ENCODE data around the gene ACTR3.
A peak's percentile ranks its signal among the peaks of the same experiment; 100 is the strongest.

ACTR3 gene

GRCh38 chr2:114009205-114009944, 119.5 kb downstream of the ACTR3 start:
- H3K27ac ChIP-seq (ENCODE audit: insufficient read depth in 1 of 2, low read depth in 1 of 2, low read length in 2 of 2, poor library complexity in 1 of 2, severe bottlenecking in 2 of 2), result no peak overlapping the region
- POLR2A ChIA-PET, result interaction anchor here (0.6 kb wide), 1 partner anchor 298 kb away, joined by 9 read pairs; no protein-coding TSS in a partner anchor
- no peak overlapping the region for H3K4me3 ChIP-seq (ENCODE audit: control insufficient read depth in 1 of 7, extremely low read depth in 1 of 7, insufficient read depth in 4 of 7, low read depth in 2 of 7, low read length in 6 of 7)
- peaks cover 0 to 4% (median 2%) of the 10 kb centered on the region in 5 experiments for H3K27me3 ChIP-seq (replicated peaks in 2 of 5; ENCODE audit: control insufficient read depth in 4 of 5, insufficient read depth in 5 of 5, low read length in 4 of 5)
- H3K36me3 ChIP-seq (ENCODE audit: control insufficient read depth in 4 of 4, insufficient read depth in 4 of 4, low read length in 3 of 4), result no peaks in the 10 kb centered on the region
- no peaks in the 10 kb centered on the region for H3K9me3 ChIP-seq (ENCODE audit: control extremely low read depth in 1 of 5, control insufficient read depth in 4 of 5, insufficient read depth in 2 of 5, low read depth in 1 of 5, low read length in 4 of 5)
- WGBS (ENCODE audit: insufficient coverage), result 93% methylated on average over 6 of the region's 7 CpGs
- CTCF ChIA-PET, result no interaction called here
- H3K4me1 ChIP-seq (ENCODE audit: control extremely low read depth in 1 of 4, control insufficient read depth in 4 of 4, insufficient read depth in 4 of 4, low read length in 3 of 4), result no peaks in the 10 kb centered on the region
- DNase-seq, result no peak

- H3K4me3 ChIP-seq (ENCODE audit: control insufficient read depth in 1 of 7, extremely low read depth in 1 of 7, insufficient read depth in 4 of 7, low read depth in 2 of 7, low read length in 6 of 7), result no peak overlapping the region
- no CpG with 5 or more reads among the region's 2 CpGs for WGBS (ENCODE audit: insufficient coverage)
- H3K27ac ChIP-seq (ENCODE audit: insufficient read depth in 1 of 2, low read depth in 1 of 2, low read length in 2 of 2, poor library complexity in 1 of 2, severe bottlenecking in 2 of 2), result no peak overlapping the region
- no peaks in the 10 kb centered on the region for H3K4me1 ChIP-seq (ENCODE audit: control extremely low read depth in 1 of 4, control insufficient read depth in 4 of 4, insufficient read depth in 4 of 4, low read length in 3 of 4)
- ChIA-PET POLR2A (interaction anchor here (0.6 kb wide), 1 partner anchor 298 kb away, joined by 9 read pairs; no protein-coding TSS in a partner anchor), CTCF (no interaction called here)
- H3K36me3 ChIP-seq (ENCODE audit: control insufficient read depth in 4 of 4, insufficient read depth in 4 of 4, low read length in 3 of 4), result no peaks in the 10 kb centered on the region
- DNase-seq, result no peak
- H3K9me3 ChIP-seq (ENCODE audit: control extremely low read depth in 1 of 5, control insufficient read depth in 4 of 5, insufficient read depth in 2 of 5, low read depth in 1 of 5, low read length in 4 of 5), result no peaks in the 10 kb centered on the region
- H3K27me3 ChIP-seq (replicated peaks in 2 of 5; ENCODE audit: control insufficient read depth in 4 of 5, insufficient read depth in 5 of 5, low read length in 4 of 5), result peaks cover 0 to 4% (median 2%) of the 10 kb centered on the region in 5 experiments
These were observed 120.1 kb downstream of the ACTR3 start for GRCh38 chr2:114010001-114010400.

GRCh38 chr2:114011713-114012112, 121.8 kb downstream of the ACTR3 start:
- WGBS (ENCODE audit: insufficient coverage), result 18% methylated on average over 1 of the region's 4 CpGs
- H3K4me1 ChIP-seq (ENCODE audit: control extremely low read depth in 1 of 4, control insufficient read depth in 4 of 4, insufficient read depth in 4 of 4, low read length in 3 of 4), result no peaks in the 10 kb centered on the region
- H3K36me3 ChIP-seq (ENCODE audit: control insufficient read depth in 4 of 4, insufficient read depth in 4 of 4, low read length in 3 of 4), result no peaks in the 10 kb centered on the region
- peaks cover 0 to 4% (median 0%) of the 10 kb centered on the region in 5 experiments for H3K27me3 ChIP-seq (replicated peaks in 2 of 5; ENCODE audit: control insufficient read depth in 4 of 5, insufficient read depth in 5 of 5, low read length in 4 of 5)
- CTCF ChIA-PET, result no interaction called here
- H3K9me3 ChIP-seq (ENCODE audit: control extremely low read depth in 1 of 5, control insufficient read depth in 4 of 5, insufficient read depth in 2 of 5, low read depth in 1 of 5, low read length in 4 of 5), result no peaks in the 10 kb centered on the region
- DNase-seq, result peak in 2 of 3 donors; percentile 4 to 6
- POLR2A ChIA-PET, result no interaction called here
- no peak overlapping the region for H3K27ac ChIP-seq (ENCODE audit: insufficient read depth in 1 of 2, low read depth in 1 of 2, low read length in 2 of 2, poor library complexity in 1 of 2, severe bottlenecking in 2 of 2)
- no peak overlapping the region for H3K4me3 ChIP-seq (ENCODE audit: control insufficient read depth in 1 of 7, extremely low read depth in 1 of 7, insufficient read depth in 4 of 7, low read depth in 2 of 7, low read length in 6 of 7)

All from common myeloid progenitor, CD34-positive (primary cell).